HEK293 (cell line): ENCODE results near the gene HHEX.

ENCODE experiments used
- CTCF ChIA-PET: fragments of 350-600 bp; formaldehyde crosslinking; extraction: SDS; loops from one replicate; lab custom pipeline; 2021; ENCODE audit warnings: antibody characterized with exemption; lab: Yijun Ruan, JAX
- POLR2A ChIA-PET: fragments of 300-600 bp; formaldehyde crosslinking; extraction: SDS; loops from one replicate; lab custom pipeline; 2020; ENCODE audit warnings: antibody characterized with exemption, inconsistent platforms; lab: Yijun Ruan, JAX
- H3K27ac ChIP-seq: fragments of 200-500 bp; sonication (Bioruptor generic); 2 replicates; pipeline ENCODE4 v1.5.1; 2014; ENCODE audit warnings: low read depth, low read length, control low read depth, inconsistent platforms; ENCODE audit errors: extremely low read depth
- H3K36me3 ChIP-seq, 2 experiments: fragments of 200-500 bp in 1 of 2; sonication (Bioruptor generic) in 1 of 2; 1 replicate in 1 of 2; 2 replicates in 1 of 2; pipeline ENCODE4 v1.5.1; 2014 to 2017; ENCODE audit warnings: inconsistent platforms in 2 of 2, low read length in 2 of 2; ENCODE audit not compliant: control insufficient read depth in 2 of 2, insufficient read depth in 1 of 2
- H3K4me1 ChIP-seq: fragments of 200-500 bp; sonication (Bioruptor generic); 2 replicates; pipeline ENCODE4 v1.5.1; 2014; ENCODE audit warnings: mild to moderate bottlenecking, low read length, inconsistent platforms; ENCODE audit not compliant: control insufficient read depth, insufficient read depth
- H3K4me3 ChIP-seq: 2 replicates; pipeline ENCODE4 v1.5.1; 2011; ENCODE audit warnings: low read depth, mild to moderate bottlenecking, control low read depth, low read length, moderate library complexity
- H3K9me3 ChIP-seq: fragments of 200-500 bp; sonication (Bioruptor generic); 2 replicates; pipeline ENCODE4 v1.5.1; 2014; ENCODE audit warnings: low read depth, low read length, inconsistent platforms; ENCODE audit not compliant: control insufficient read depth, insufficient read depth
- BCL11A ChIP-seq: fragments of 450-650 bp; formaldehyde crosslinking; IDR thresholded peaks from 2 replicates; pipeline ENCODE4 v1.5.1; 2016; ENCODE audit warnings: low read depth, missing biosample characterization, missing genetic modification characterization
- FEZF1 ChIP-seq: fragments of 450-650 bp; formaldehyde crosslinking; IDR thresholded peaks from 2 replicates; pipeline ENCODE4 v1.5.1; 2016; ENCODE audit warnings: missing biosample characterization, missing genetic modification characterization
- GFI1B ChIP-seq: fragments of 450-650 bp; formaldehyde crosslinking; IDR thresholded peaks from 2 replicates; pipeline ENCODE4 v1.5.1; 2016; ENCODE audit warnings: missing biosample characterization, missing genetic modification characterization
- MEIS1 ChIP-seq: sonication (generic); formaldehyde crosslinking; IDR thresholded peaks from 2 replicates; pipeline ENCODE4 v1.8.1; 2022; ENCODE audit warnings: missing genetic modification reagents, mild to moderate bottlenecking, borderline replicate concordance
- MZF1 ChIP-seq: fragments of 450-650 bp; formaldehyde crosslinking; IDR thresholded peaks from 2 replicates; pipeline ENCODE4 v1.5.1; 2017; ENCODE audit warnings: missing biosample characterization, missing genetic modification characterization, borderline replicate concordance
- SCRT2 ChIP-seq: fragments of 450-650 bp; formaldehyde crosslinking; IDR thresholded peaks from 2 replicates; pipeline ENCODE4 v1.5.1; 2016; ENCODE audit warnings: missing biosample characterization, missing genetic modification characterization
- SETDB1 ChIP-seq: IDR thresholded peaks from one replicate; pipeline ENCODE4 v1.6.1; 2017; ENCODE audit warnings: mild to moderate bottlenecking, low read length, moderate library complexity, mixed read lengths; ENCODE audit not compliant: insufficient read length
- TCF7L2 ChIP-seq: IDR thresholded peaks from 2 replicates; pipeline ENCODE4 v1.6.1; 2011; ENCODE audit warnings: low read depth, mild to moderate bottlenecking, inconsistent platforms, low read length, moderate library complexity, borderline replicate concordance
- TRIM28 ChIP-seq: IDR thresholded peaks from 2 replicates; pipeline ENCODE4 v1.6.1; 2011; ENCODE audit warnings: low read length, control low read depth, borderline replicate concordance
- WT1 ChIP-seq: fragments of 450-650 bp; formaldehyde crosslinking; IDR thresholded peaks from 2 replicates; pipeline ENCODE4 v1.5.1; 2016; ENCODE audit warnings: missing biosample characterization, missing genetic modification characterization
- ZEB2 ChIP-seq: fragments of 450-650 bp; formaldehyde crosslinking; IDR thresholded peaks from 2 replicates; pipeline ENCODE4 v1.5.1; 2016; ENCODE audit warnings: missing biosample characterization, missing genetic modification characterization
- ZFP41 ChIP-seq: fragments of 450-650 bp; formaldehyde crosslinking; IDR thresholded peaks from 2 replicates; pipeline ENCODE4 v1.5.1; 2016; ENCODE audit warnings: missing biosample characterization, missing genetic modification characterization, borderline replicate concordance
- ZNF37A ChIP-seq: fragments of 450-650 bp; IDR thresholded peaks from 2 replicates; pipeline ENCODE4 v1.5.1; 2018; ENCODE audit warnings: missing biosample characterization, missing genetic modification characterization
- ZNF560 ChIP-seq: fragments of 450-650 bp; formaldehyde crosslinking; IDR thresholded peaks from 2 replicates; pipeline ENCODE4 v1.5.1; 2017; ENCODE audit warnings: missing biosample characterization, missing genetic modification characterization, borderline replicate concordance
- ZNF561 ChIP-seq: fragments of 450-650 bp; IDR thresholded peaks from 2 replicates; pipeline ENCODE4 v1.5.1; 2018; ENCODE audit warnings: missing biosample characterization, missing genetic modification characterization, borderline replicate concordance
- TF ChIP-seq, protein P1 (sequence below): fragments of 450-650 bp; IDR thresholded peaks from 2 replicates; pipeline ENCODE4 v1.5.1; 2018; ENCODE audit warnings: missing biosample characterization, mild to moderate bottlenecking, missing genetic modification characterization

HHEX gene

DNA sequence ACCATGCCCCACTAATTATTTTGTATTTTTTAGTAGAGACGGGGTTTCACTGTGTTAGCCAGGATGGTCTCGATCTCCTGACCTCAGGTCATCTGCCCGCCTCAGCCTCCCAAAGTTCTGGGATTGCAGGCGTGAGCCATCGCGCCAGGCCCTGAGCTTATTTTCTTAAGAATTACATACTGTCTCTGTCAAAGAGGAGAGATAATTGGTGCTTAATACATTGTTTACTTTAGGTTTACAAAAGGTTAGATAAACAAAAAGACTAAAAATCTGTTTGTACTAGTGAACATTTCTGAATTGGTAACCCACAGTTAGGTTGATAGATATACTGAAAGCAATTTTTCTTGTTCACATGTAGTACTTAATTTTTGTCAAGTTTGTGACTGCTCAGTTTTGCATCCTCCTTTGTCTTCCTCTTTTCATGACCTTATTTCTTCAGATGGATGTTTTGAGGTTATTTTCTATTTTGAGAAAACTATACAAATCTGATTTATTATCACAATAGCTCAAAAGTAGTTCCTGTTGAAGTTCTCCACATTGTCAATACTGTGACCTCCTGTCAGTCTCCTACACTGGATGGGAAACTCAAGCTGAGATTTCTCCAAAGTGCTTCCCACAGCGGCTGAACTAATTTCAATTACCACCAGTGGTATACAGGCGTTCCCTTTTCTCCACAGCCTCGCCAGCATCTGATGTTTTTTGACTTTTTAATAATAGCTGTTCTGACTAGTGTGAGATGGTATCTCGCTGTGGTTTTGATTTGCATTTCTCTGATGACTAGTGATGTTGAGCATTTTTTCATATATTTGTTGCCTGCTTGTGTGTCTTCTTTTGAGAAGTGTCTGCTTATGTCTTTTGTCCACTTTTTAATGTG, 22.5 kb downstream of the HHEX start:
- Histone ChIP-seq H3K4me3 (no peak overlapping the region), H3K36me3 (no peaks in the 10 kb centered on the region), H3K27ac (no peak overlapping the region), H3K9me3 (no peaks in the 10 kb centered on the region), H3K4me1 (peaks cover 3% of the 10 kb centered on the region; the same call in 1 of the 2 replicates)
- ChIA-PET POLR2A (no interaction called here), CTCF (interaction anchor here (0.6 kb wide), 1 partner anchor 62 kb away, joined by 3 read pairs; no protein-coding TSS in a partner anchor)
- TF ChIP-seq FEZF1 (peak; percentile 33; the same call in 1 of the 2 replicates), ZNF37A (tag by site-specific recombination) (no peak), BCL11A (tag by site-specific recombination) (no peak), GFI1B (tag by site-specific recombination) (no peak), TRIM28 (peak; percentile 73; the same call in 1 of the 2 replicates), SCRT2 (no peak), TCF7L2 (peak; percentile 41; the same call in 1 of the 2 replicates), MZF1 (no peak), WT1 (tag by site-specific recombination) (peak; percentile 65; the same call in 1 of the 2 replicates), ZFP41 (tag by site-specific recombination) (no peak)

DNA sequence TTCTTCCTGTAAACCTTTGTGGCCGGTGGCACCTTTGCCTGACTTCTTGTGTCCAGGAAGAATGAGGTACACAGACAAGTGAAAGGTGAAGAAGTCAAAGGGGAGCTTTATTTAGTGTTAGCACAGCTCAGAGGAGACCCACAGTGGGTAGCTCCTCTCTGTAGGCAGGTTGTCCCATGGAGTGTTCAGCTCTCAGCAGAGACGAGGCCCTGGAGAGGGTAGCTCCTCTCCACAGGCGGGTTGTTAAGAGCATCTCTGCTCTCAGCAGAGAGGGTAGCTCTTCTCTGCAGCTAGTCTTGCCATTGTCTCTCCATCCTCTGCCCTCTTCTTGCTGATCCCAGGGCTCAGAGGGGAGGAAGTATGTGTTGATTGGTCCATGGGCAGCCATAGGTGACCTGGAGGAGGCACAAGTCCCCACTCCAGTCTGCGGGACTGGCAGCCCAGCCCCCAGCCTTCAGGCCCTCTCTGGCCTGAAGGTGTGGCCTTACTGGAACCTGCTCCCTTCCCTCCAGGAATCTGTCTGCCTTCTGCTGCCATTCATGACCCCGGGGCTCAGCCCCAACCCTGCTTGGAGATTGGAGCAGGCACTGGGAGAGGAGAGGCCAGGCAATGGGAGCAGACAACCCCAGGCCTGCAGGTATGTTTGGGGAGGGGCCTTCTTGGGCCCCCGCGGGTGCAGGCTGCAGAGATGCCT, 24.5 kb downstream of the HHEX start:
- Histone ChIP-seq H3K9me3 (no peaks in the 10 kb centered on the region), H3K4me3 (no peak overlapping the region), H3K27ac (no peak overlapping the region), H3K36me3 (no peaks in the 10 kb centered on the region), H3K4me1 (peaks cover 3% of the 10 kb centered on the region; the same call in 1 of the 2 replicates)
- ChIA-PET POLR2A (interaction anchor here (1.1 to 1.2 kb wide), 2 partner anchors 25 to 68 kb away, joined by 3 read pairs; partner anchors contain the start of gene HHEX), CTCF (no interaction called here)
- TF ChIP-seq MEIS1 (no peak), SETDB1 (peak; percentile 81)

DNA sequence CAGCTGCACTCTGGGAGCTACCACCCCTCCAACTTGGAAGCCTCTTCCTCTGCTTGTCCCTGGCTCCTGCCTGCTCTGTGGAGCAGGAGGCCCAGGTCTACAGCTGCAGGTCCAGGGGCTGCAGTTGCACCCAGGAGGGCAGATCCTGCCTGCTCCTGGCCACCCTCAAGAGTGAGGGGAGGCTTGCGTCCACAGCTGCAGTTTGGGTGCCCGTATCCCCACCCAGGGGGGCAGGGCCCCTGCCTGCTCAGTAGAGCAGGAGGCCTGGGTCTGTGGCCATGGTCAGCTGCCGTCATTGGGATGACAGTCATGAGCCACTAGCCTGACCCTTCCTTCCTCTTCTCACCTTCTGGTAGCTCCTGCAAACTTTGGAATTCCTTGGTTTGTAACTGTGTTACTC, 25.1 kb downstream of the HHEX start:
- TF ChIP-seq, protein P1, sequence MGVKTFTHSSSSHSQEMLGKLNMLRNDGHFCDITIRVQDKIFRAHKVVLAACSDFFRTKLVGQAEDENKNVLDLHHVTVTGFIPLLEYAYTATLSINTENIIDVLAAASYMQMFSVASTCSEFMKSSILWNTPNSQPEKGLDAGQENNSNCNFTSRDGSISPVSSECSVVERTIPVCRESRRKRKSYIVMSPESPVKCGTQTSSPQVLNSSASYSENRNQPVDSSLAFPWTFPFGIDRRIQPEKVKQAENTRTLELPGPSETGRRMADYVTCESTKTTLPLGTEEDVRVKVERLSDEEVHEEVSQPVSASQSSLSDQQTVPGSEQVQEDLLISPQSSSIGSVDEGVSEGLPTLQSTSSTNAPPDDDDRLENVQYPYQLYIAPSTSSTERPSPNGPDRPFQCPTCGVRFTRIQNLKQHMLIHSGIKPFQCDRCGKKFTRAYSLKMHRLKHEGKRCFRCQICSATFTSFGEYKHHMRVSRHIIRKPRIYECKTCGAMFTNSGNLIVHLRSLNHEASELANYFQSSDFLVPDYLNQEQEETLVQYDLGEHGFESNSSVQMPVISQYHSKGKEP (tag by site-specific recombination) = no peak
- TF ChIP-seq ZEB2 (tag by site-specific recombination) (no peak), ZNF560 (no peak), ZNF561 (no peak)
- peaks cover 3% of the 10 kb centered on the region; the same call in 1 of the 2 replicates for H3K4me1 ChIP-seq
- H3K4me3 ChIP-seq = no peak overlapping the region
- ChIA-PET CTCF (no interaction called here), POLR2A (interaction anchor here (1.1 to 1.2 kb wide), 2 partner anchors 25 to 68 kb away, joined by 3 read pairs; partner anchors contain the start of gene HHEX)
- H3K27ac ChIP-seq = no peak overlapping the region
- H3K9me3 ChIP-seq = no peaks in the 10 kb centered on the region
- no peaks in the 10 kb centered on the region for H3K36me3 ChIP-seq
